ENCODE measurements around the gene UGT2B11.
"Not testable (repeated sequence)": the region's sequence is repeated elsewhere in the genome, so short reads cannot be mapped to it uniquely, and the experiment has no call there.

The UGT2B11 gene

GRCh38 chr4:69210911-69211310 lies 3.6 kb downstream of the UGT2B11 start:
- DNase-seq (ENCODE audit: low read depth), result no peak
- H3K4me3 ChIP-seq (ENCODE audit: low read depth, low read length), result no peak overlapping the region
- TF ChIP-seq MYC (IDR thresholded peaks at IDR 0.05; ENCODE audit: low read depth, low read length), result no peak
- no peak for TF ChIP-seq POLR2A (IDR thresholded peaks at IDR 0.05; ENCODE audit: extremely low read depth, insufficient read length)
- TF ChIP-seq CTCF (IDR thresholded peaks at IDR 0.05; ENCODE audit: low read depth, low read length), result no peak
- no peak for TF ChIP-seq MAX (IDR thresholded peaks at IDR 0.05; ENCODE audit: low read depth, low read length)

GRCh38 chr4:69198506-69198905 lies 16.0 kb downstream of the UGT2B11 start:
- H3K4me3 ChIP-seq (ENCODE audit: low read depth, low read length); DNase-seq (ENCODE audit: low read depth): not testable (repeated sequence)

GRCh38 chr4:69196209-69196965 lies 18.2 kb downstream of the UGT2B11 start:
- no peak for TF ChIP-seq MYC (IDR thresholded peaks at IDR 0.05; ENCODE audit: low read depth, low read length)
- DNase-seq (ENCODE audit: low read depth), result no peak
- no peak overlapping the region for H3K4me3 ChIP-seq (ENCODE audit: low read depth, low read length)

- no peak overlapping the region for H3K4me3 ChIP-seq (ENCODE audit: low read depth, low read length)
- no peak for TF ChIP-seq POLR2A (IDR thresholded peaks at IDR 0.05; ENCODE audit: extremely low read depth, insufficient read length)
- no peak for TF ChIP-seq MAX (IDR thresholded peaks at IDR 0.05; ENCODE audit: low read depth, low read length)
- no peak for TF ChIP-seq CTCF (IDR thresholded peaks at IDR 0.05; ENCODE audit: low read depth, low read length)
- TF ChIP-seq MYC (IDR thresholded peaks at IDR 0.05; ENCODE audit: low read depth, low read length), result no peak
- no peak for DNase-seq (ENCODE audit: low read depth)
Measured at GRCh38 chr4:69194166-69194565, 20.4 kb downstream of the UGT2B11 start.

GRCh38 chr4:69191905-69192304 lies 22.6 kb downstream of the UGT2B11 start:
- not testable (repeated sequence) for DNase-seq (ENCODE audit: low read depth); H3K4me3 ChIP-seq (ENCODE audit: low read depth, low read length)

- not testable (repeated sequence) for H3K4me3 ChIP-seq (ENCODE audit: low read depth, low read length); DNase-seq (ENCODE audit: low read depth)
Measured at GRCh38 chr4:69190621-69191020, 23.9 kb downstream of the UGT2B11 start.

- DNase-seq (ENCODE audit: low read depth); H3K4me3 ChIP-seq (ENCODE audit: low read depth, low read length): not testable (repeated sequence)
Measured at GRCh38 chr4:69181519-69182169, 32.9 kb downstream of the UGT2B11 start.

- H3K4me3 ChIP-seq (ENCODE audit: low read depth, low read length); DNase-seq (ENCODE audit: low read depth): not testable (repeated sequence)
Measured at GRCh38 chr4:69179817-69180216, 34.7 kb downstream of the UGT2B11 start.

GRCh38 chr4:69178751-69179205 lies 35.8 kb downstream of the UGT2B11 start:
- peak; percentile 22 for DNase-seq (ENCODE audit: low read depth)

GRCh38 chr4:69170233-69171134 lies 44.1 kb downstream of the UGT2B11 start:
- peak; percentile 43 for DNase-seq (ENCODE audit: low read depth)
- peak; percentile 56 for TF ChIP-seq CTCF (IDR thresholded peaks at IDR 0.05; ENCODE audit: low read depth, low read length)
- not testable (repeated sequence) for H3K4me3 ChIP-seq (ENCODE audit: low read depth, low read length)

More at GRCh38 chr4:69178751-69179205, 35.8 kb downstream of the UGT2B11 start:
- not testable (repeated sequence) for H3K4me3 ChIP-seq (ENCODE audit: low read depth, low read length)

GRCh38 chr4:69169171-69169570 lies 45.4 kb downstream of the UGT2B11 start:
- DNase-seq (ENCODE audit: low read depth); H3K4me3 ChIP-seq (ENCODE audit: low read depth, low read length): not testable (repeated sequence)

All from NB4 (cell line).